RWPE2 (cell line): Measurements from ENCODE around the gene TTC6.

Source experiments
- ATAC-seq: fragments of 200-7000 bp; cut with Tn5 transposase; 3 replicates; pipeline ENCODE4 v1.9.1; 2021; ENCODE audit warnings: low read depth
- DNase-seq: peaks from one replicate; pipeline ENCODE4 v3.0.0-alpha.2; 2020; ENCODE audit warnings: low spot score
- H3K27ac ChIP-seq: fragments of 450-650 bp; 2 replicates; pipeline ENCODE4 v1.5.1; 2017; ENCODE audit warnings: mild to moderate bottlenecking; ENCODE audit not compliant: poor library complexity, severe bottlenecking
- H3K27me3 ChIP-seq: fragments of 250-450 bp; sonication (Bioruptor Pico); 2 replicates; pipeline ENCODE4 v1.5.1; 2021; ENCODE audit warnings: mild to moderate bottlenecking, moderate library complexity; ENCODE audit not compliant: insufficient read depth, poor library complexity, severe bottlenecking
- H3K36me3 ChIP-seq: fragments of 250-450 bp; sonication (Bioruptor Pico); 2 replicates; pipeline ENCODE4 v1.5.1; 2020; ENCODE audit warnings: low read depth, mild to moderate bottlenecking, moderate library complexity
- H3K4me1 ChIP-seq: fragments of 250-450 bp; sonication (Bioruptor Pico); 2 replicates; pipeline ENCODE4 v1.5.1; 2021; ENCODE audit warnings: mild to moderate bottlenecking, moderate library complexity; ENCODE audit not compliant: insufficient read depth, poor library complexity, severe bottlenecking
- H3K4me3 ChIP-seq: fragments of 250-450 bp; sonication (Bioruptor Pico); 2 replicates; pipeline ENCODE4 v1.5.1; 2021; ENCODE audit warnings: mild to moderate bottlenecking, moderate library complexity; ENCODE audit not compliant: severe bottlenecking
- H3K9me3 ChIP-seq: fragments of 250-450 bp; sonication (Bioruptor Pico); 2 replicates; pipeline ENCODE4 v1.5.1; 2021; ENCODE audit warnings: mild to moderate bottlenecking, moderate library complexity; ENCODE audit not compliant: severe bottlenecking
- TF ChIP-seq, protein P1 (sequence below): fragments of 450-650 bp; IDR thresholded peaks from one replicate; pipeline ENCODE4 v1.5.1; 2017; ENCODE audit warnings: mild to moderate bottlenecking, moderate library complexity; ENCODE audit not compliant: poor library complexity, severe bottlenecking

Gene TTC6

GRCh38 chr14:37565550-37565949 is 29.9 kb upstream of the TTC6 start:
- Histone ChIP-seq H3K36me3 (no peaks in the 10 kb centered on the region), H3K4me3 (no peak overlapping the region), H3K4me1 (peaks cover 21% of the 10 kb centered on the region), H3K27me3 (no peaks in the 10 kb centered on the region), H3K27ac (no peak overlapping the region), H3K9me3 (no peaks in the 10 kb centered on the region)
- DNase-seq (no peak), ATAC-seq (no peak)
- TF ChIP-seq, protein P1, sequence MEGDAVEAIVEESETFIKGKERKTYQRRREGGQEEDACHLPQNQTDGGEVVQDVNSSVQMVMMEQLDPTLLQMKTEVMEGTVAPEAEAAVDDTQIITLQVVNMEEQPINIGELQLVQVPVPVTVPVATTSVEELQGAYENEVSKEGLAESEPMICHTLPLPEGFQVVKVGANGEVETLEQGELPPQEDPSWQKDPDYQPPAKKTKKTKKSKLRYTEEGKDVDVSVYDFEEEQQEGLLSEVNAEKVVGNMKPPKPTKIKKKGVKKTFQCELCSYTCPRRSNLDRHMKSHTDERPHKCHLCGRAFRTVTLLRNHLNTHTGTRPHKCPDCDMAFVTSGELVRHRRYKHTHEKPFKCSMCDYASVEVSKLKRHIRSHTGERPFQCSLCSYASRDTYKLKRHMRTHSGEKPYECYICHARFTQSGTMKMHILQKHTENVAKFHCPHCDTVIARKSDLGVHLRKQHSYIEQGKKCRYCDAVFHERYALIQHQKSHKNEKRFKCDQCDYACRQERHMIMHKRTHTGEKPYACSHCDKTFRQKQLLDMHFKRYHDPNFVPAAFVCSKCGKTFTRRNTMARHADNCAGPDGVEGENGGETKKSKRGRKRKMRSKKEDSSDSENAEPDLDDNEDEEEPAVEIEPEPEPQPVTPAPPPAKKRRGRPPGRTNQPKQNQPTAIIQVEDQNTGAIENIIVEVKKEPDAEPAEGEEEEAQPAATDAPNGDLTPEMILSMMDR: peak; percentile 70

DNA sequence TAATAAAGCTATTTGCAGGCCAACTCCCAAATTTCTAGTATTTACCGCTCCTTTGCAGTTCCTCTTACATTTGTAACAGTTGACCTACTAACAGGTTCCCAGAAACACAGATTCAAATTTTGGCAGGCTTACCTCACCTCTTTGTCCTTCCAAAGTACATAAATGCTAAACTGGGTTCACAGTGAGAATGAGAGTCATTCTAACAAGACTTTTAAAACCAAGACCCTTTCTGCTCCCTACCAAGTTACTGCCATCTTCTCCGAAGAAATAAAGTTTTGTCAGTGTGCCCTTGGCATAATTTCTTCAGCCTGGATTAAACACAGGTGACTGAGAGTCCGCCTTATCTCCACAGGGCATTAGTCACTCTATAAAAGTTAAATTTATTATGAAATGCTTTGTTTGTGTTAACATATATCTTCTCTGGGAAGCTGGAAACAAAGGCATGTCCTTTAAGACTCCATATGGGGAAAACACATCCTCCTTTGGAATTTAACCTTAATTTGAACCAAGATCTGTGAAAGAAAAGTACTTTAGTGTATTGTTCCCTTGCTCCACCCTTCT is 28.5 kb upstream of the TTC6 start:
- H3K4me1 ChIP-seq: peaks cover 21% of the 10 kb centered on the region
- DNase-seq (no peak), ATAC-seq (peak; percentile 97)
- TF ChIP-seq, protein P1: no peak
- H3K27ac ChIP-seq: peak overlapping the region; percentile 33
- no peaks in the 10 kb centered on the region for H3K36me3 ChIP-seq
- H3K4me3 ChIP-seq: no peak overlapping the region
- H3K9me3 ChIP-seq: no peaks in the 10 kb centered on the region
- no peaks in the 10 kb centered on the region for H3K27me3 ChIP-seq

DNA sequence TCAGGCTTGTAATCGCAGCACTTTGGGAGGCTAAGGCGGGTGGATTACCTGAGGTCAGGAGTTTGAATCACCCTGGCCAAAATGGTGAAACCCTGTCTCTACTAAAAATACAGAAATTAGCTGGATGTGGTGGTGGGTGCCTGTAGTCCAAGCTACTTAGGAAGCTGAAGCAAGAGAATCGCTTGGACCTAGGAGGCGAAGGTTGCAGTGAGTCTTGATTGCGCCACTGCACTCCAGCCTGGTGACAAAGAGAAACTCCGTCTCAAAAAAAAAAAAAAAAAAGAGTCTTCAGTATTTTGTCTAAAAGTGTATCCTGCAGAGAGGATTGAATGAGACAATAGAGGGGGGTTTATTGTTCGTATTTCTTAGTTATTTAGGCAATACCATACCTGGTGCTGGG is 25.7 kb upstream of the TTC6 start:
- Histone ChIP-seq H3K9me3 (no peaks in the 10 kb centered on the region), H3K4me1 (peaks cover 26% of the 10 kb centered on the region), H3K27ac (no peak overlapping the region), H3K27me3 (no peaks in the 10 kb centered on the region), H3K4me3 (no peak overlapping the region), H3K36me3 (no peaks in the 10 kb centered on the region)
- ATAC-seq (no peak), DNase-seq (no peak)
- TF ChIP-seq, protein P1: no peak

- H3K36me3 ChIP-seq: no peaks in the 10 kb centered on the region
Measured at GRCh38 chr14:37571391-37571790, 24.0 kb upstream of the TTC6 start.

DNA sequence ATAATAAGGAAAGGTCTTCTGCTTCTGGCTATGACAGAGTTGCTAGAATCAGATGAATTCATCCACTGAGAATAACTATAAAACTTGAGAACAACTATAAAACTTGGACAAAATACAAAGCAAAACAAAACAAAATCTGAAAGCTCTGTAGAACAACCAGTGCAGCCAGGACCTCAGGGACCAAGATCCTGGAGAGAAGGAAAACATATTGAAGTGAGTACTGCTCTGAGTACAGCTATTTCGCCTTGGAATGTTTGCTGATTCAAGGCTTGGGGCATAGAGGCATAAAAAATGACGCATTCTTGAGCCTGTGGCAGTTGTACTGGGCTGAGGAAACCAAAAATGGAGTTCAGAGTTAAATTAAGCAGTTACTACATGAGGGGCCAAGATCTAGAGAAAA is 22.1 kb upstream of the TTC6 start:
- TF ChIP-seq, protein P1: no peak
- peaks cover 5% of the 10 kb centered on the region for H3K4me1 ChIP-seq
- no peak for DNase-seq

More at GRCh38 chr14:37571391-37571790, 24.0 kb upstream of the TTC6 start:
- no peak overlapping the region for H3K27ac ChIP-seq
- H3K4me1 ChIP-seq: peaks cover 25% of the 10 kb centered on the region
- H3K27me3 ChIP-seq: no peaks in the 10 kb centered on the region
- no peaks in the 10 kb centered on the region for H3K9me3 ChIP-seq
- no peak for DNase-seq
- H3K4me3 ChIP-seq: no peak overlapping the region
- no peak for ATAC-seq
- TF ChIP-seq, protein P1: no peak

More for the DNA sequence above, 22.1 kb upstream of the TTC6 start:
- no peaks in the 10 kb centered on the region for H3K27me3 ChIP-seq
- H3K9me3 ChIP-seq: no peaks in the 10 kb centered on the region
- ATAC-seq: peak; percentile 38; the same call in 1 of the 3 replicates
- no peak overlapping the region for H3K27ac ChIP-seq
- H3K4me3 ChIP-seq: no peak overlapping the region
- no peaks in the 10 kb centered on the region for H3K36me3 ChIP-seq
